Measurements from ENCODE around the gene MED29. TPM values are rescaled to one million over a fixed set of nuclear protein-coding genes. Genes with fewer than 3 reads are reported as not detected.

MED29 gene
- total RNA-seq, 1 experiment from 2014 or later: 32.0 TPM

GRCh38 chr19:39363901-39364457 is 27.2 kb upstream of the MED29 start:
- H3K9me3 ChIP-seq (ENCODE audit: control insufficient read depth in 1 of 2, insufficient read depth in 1 of 2, low read depth in 1 of 2, low read length in 2 of 2): no peaks in the 10 kb centered on the region
- ATAC-seq (no peak), DNase-seq (ENCODE audit: low read depth, low spot score) (no peak)
- H3K4me2 ChIP-seq (ENCODE audit: low read length): no peak overlapping the region
- CTCF ChIA-PET: no interaction called here
- no peaks in the 10 kb centered on the region for H3K9me2 ChIP-seq (ENCODE audit: insufficient read depth)
- no peak overlapping the region for H2AFZ ChIP-seq (ENCODE audit: low read depth, low read length, poor library complexity, severe bottlenecking)
- no TSS peak for BruUV-seq (replicated peaks)
- RAD21 ChIA-PET (ENCODE audit: low non-redundant PET in 1 of 2, low total read pairs in 2 of 2, uncharacterized antibody in 2 of 2, unreplicated experiment in 2 of 2): no interaction called here
- no peak for TF ChIP-seq TCF7L2 (IDR thresholded peaks at IDR 0.05; ENCODE audit: borderline replicate concordance, extremely low read depth, insufficient read depth, insufficient read length)
- no peak for TF ChIP-seq ZFX (IDR thresholded peaks at IDR 0.05)
- TF ChIP-seq SP1 (IDR thresholded peaks at IDR 0.05; ENCODE audit: low read depth): no peak
- TF ChIP-seq RAD21 (IDR thresholded peaks at IDR 0.05; ENCODE audit: low read depth): no peak
- no peak for TF ChIP-seq YY1 (IDR thresholded peaks at IDR 0.05; ENCODE audit: extremely low read depth, insufficient replicate concordance, low read depth, low read length)
- H3K4me1 ChIP-seq (ENCODE audit: control insufficient read depth in 1 of 2, insufficient read depth in 2 of 2, low read length in 2 of 2): peaks cover 0 to 11% of the 10 kb centered on the region in 2 experiments; a peak in 2 of 4 replicates
- H3K4me3 ChIP-seq (replicated peaks in 1 of 2; ENCODE audit: low read depth in 1 of 2, low read length in 2 of 2): no peak overlapping the region
- no peaks in the 10 kb centered on the region; the same call in 1 of the 2 replicates for H4K20me1 ChIP-seq (ENCODE audit: insufficient read depth)
- no peak overlapping the region for H3K27ac ChIP-seq (ENCODE audit: low read depth, low read length)
- peaks cover 7% of the 10 kb centered on the region; the same call in 1 of the 2 replicates for H3K79me2 ChIP-seq (ENCODE audit: insufficient read depth, low read length)
- peaks cover 22 to 35% of the 10 kb centered on the region in 2 experiments; a peak in 3 of 4 replicates for H3K36me3 ChIP-seq (ENCODE audit: control insufficient read depth in 1 of 2, insufficient read depth in 2 of 2, low read length in 2 of 2)
- H3K27me3 ChIP-seq (ENCODE audit: insufficient read depth, low read length): no peaks in the 10 kb centered on the region
- POLR2A ChIA-PET: no interaction called here
- intact Hi-C loops (cut with micrococcal nuclease): no loop called here
- H3K9ac ChIP-seq (ENCODE audit: low read length): no peak overlapping the region

- no peaks in the 10 kb centered on the region for H3K27me3 ChIP-seq (ENCODE audit: insufficient read depth, low read length)
- no peak for ATAC-seq
- no peaks in the 10 kb centered on the region; the same call in 1 of the 2 replicates for H4K20me1 ChIP-seq (ENCODE audit: insufficient read depth)
- peaks cover 24 to 38% of the 10 kb centered on the region in 2 experiments; a peak in 3 of 4 replicates for H3K36me3 ChIP-seq (ENCODE audit: control insufficient read depth in 1 of 2, insufficient read depth in 2 of 2, low read length in 2 of 2)
- no peak overlapping the region for H3K4me3 ChIP-seq (replicated peaks in 1 of 2; ENCODE audit: low read depth in 1 of 2, low read length in 2 of 2)
- H3K9ac ChIP-seq (ENCODE audit: low read length): no peak overlapping the region
- RAD21 ChIA-PET (ENCODE audit: low non-redundant PET in 1 of 2, low total read pairs in 2 of 2, uncharacterized antibody in 2 of 2, unreplicated experiment in 2 of 2): no interaction called here
- no peak for DNase-seq (ENCODE audit: low read depth, low spot score)
- intact Hi-C loops (cut with micrococcal nuclease): no loop called here
- H3K9me3 ChIP-seq (ENCODE audit: control insufficient read depth in 1 of 2, insufficient read depth in 1 of 2, low read depth in 1 of 2, low read length in 2 of 2): no peaks in the 10 kb centered on the region
- BruUV-seq (replicated peaks): no TSS peak
- H3K79me2 ChIP-seq (ENCODE audit: insufficient read depth, low read length): peaks cover 5% of the 10 kb centered on the region; the same call in 1 of the 2 replicates
- H3K4me2 ChIP-seq (ENCODE audit: low read length): no peak overlapping the region
- POLR2A ChIA-PET: no interaction called here
- CTCF ChIA-PET: no interaction called here
- no peak overlapping the region for H3K27ac ChIP-seq (ENCODE audit: low read depth, low read length)
- peaks cover 0 to 11% of the 10 kb centered on the region in 2 experiments; a peak in 2 of 4 replicates for H3K4me1 ChIP-seq (ENCODE audit: control insufficient read depth in 1 of 2, insufficient read depth in 2 of 2, low read length in 2 of 2)
- H2AFZ ChIP-seq (ENCODE audit: low read depth, low read length, poor library complexity, severe bottlenecking): no peak overlapping the region
- no peaks in the 10 kb centered on the region for H3K9me2 ChIP-seq (ENCODE audit: insufficient read depth)
- no peak for TF ChIP-seq SIN3A (IDR thresholded peaks at IDR 0.05; ENCODE audit: low read depth)
- TF ChIP-seq, protein P1, sequence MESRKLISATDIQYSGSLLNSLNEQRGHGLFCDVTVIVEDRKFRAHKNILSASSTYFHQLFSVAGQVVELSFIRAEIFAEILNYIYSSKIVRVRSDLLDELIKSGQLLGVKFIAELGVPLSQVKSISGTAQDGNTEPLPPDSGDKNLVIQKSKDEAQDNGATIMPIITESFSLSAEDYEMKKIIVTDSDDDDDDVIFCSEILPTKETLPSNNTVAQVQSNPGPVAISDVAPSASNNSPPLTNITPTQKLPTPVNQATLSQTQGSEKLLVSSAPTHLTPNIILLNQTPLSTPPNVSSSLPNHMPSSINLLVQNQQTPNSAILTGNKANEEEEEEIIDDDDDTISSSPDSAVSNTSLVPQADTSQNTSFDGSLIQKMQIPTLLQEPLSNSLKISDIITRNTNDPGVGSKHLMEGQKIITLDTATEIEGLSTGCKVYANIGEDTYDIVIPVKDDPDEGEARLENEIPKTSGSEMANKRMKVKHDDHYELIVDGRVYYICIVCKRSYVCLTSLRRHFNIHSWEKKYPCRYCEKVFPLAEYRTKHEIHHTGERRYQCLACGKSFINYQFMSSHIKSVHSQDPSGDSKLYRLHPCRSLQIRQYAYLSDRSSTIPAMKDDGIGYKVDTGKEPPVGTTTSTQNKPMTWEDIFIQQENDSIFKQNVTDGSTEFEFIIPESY (IDR thresholded peaks at IDR 0.05; ENCODE audit: extremely low read depth, insufficient replicate concordance, low read length): no peak
- no peak for TF ChIP-seq TCF7L2 (IDR thresholded peaks at IDR 0.05; ENCODE audit: borderline replicate concordance, extremely low read depth, insufficient read depth, insufficient read length)
- no peak for TF ChIP-seq EGR1 (IDR thresholded peaks at IDR 0.05; ENCODE audit: low read depth)
- TF ChIP-seq, protein P2, sequence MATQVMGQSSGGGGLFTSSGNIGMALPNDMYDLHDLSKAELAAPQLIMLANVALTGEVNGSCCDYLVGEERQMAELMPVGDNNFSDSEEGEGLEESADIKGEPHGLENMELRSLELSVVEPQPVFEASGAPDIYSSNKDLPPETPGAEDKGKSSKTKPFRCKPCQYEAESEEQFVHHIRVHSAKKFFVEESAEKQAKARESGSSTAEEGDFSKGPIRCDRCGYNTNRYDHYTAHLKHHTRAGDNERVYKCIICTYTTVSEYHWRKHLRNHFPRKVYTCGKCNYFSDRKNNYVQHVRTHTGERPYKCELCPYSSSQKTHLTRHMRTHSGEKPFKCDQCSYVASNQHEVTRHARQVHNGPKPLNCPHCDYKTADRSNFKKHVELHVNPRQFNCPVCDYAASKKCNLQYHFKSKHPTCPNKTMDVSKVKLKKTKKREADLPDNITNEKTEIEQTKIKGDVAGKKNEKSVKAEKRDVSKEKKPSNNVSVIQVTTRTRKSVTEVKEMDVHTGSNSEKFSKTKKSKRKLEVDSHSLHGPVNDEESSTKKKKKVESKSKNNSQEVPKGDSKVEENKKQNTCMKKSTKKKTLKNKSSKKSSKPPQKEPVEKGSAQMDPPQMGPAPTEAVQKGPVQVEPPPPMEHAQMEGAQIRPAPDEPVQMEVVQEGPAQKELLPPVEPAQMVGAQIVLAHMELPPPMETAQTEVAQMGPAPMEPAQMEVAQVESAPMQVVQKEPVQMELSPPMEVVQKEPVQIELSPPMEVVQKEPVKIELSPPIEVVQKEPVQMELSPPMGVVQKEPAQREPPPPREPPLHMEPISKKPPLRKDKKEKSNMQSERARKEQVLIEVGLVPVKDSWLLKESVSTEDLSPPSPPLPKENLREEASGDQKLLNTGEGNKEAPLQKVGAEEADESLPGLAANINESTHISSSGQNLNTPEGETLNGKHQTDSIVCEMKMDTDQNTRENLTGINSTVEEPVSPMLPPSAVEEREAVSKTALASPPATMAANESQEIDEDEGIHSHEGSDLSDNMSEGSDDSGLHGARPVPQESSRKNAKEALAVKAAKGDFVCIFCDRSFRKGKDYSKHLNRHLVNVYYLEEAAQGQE (IDR thresholded peaks at IDR 0.05; ENCODE audit: low read depth): no peak
- no peak for TF ChIP-seq RAD21 (IDR thresholded peaks at IDR 0.05; ENCODE audit: low read depth)
- no peak for TF ChIP-seq EZH2 (IDR thresholded peaks at IDR 0.05)
- TF ChIP-seq ZFX (IDR thresholded peaks at IDR 0.05): no peak
- TF ChIP-seq YY1 (IDR thresholded peaks at IDR 0.05; ENCODE audit: extremely low read depth, insufficient replicate concordance, low read depth, low read length): no peak
- no peak for TF ChIP-seq CBX3 (IDR thresholded peaks at IDR 0.05; ENCODE audit: low read depth)
- no peak for TF ChIP-seq CEBPB (IDR thresholded peaks at IDR 0.05; ENCODE audit: low read depth)
Measured at GRCh38 chr19:39365531-39365930, 25.6 kb upstream of the MED29 start.
